Sigmoid colon (tissue), 4 donors: ENCODE measurements around the gene PTK7.

Experiments used
- EP300 ChIP-seq, 4 donors: sonication (generic); formaldehyde crosslinking; IDR thresholded peaks; one replicate each; pipeline ENCODE4 v1.6.1; 2017; ENCODE audit warnings: antibody characterized with exemption in 4 of 4
- POLR2A ChIP-seq, 2 donors: fragments of 450-650 bp; IDR thresholded peaks; one replicate each; pipeline ENCODE4 v1.6.1; 2016; ENCODE audit warnings: antibody characterized with exemption in 2 of 2, mild to moderate bottlenecking in 2 of 2, moderate library complexity in 2 of 2
- POLR2AphosphoS5 ChIP-seq, 4 donors: sonication (generic); formaldehyde crosslinking; IDR thresholded peaks; one replicate each; pipeline ENCODE4 v1.6.1; 2017; ENCODE audit warnings: antibody characterized with exemption in 4 of 4
- TF ChIP-seq, protein P1 (sequence below), 4 experiments: fragments of 450-650 bp in 3 of 4; fragments of 200-600 bp in 1 of 4; IDR thresholded peaks; one replicate each; pipeline ENCODE4 v1.5.1; 2016 to 2019; ENCODE audit warnings: antibody characterized with exemption in 4 of 4, mild to moderate bottlenecking in 3 of 4, moderate library complexity in 2 of 4

DNA sequence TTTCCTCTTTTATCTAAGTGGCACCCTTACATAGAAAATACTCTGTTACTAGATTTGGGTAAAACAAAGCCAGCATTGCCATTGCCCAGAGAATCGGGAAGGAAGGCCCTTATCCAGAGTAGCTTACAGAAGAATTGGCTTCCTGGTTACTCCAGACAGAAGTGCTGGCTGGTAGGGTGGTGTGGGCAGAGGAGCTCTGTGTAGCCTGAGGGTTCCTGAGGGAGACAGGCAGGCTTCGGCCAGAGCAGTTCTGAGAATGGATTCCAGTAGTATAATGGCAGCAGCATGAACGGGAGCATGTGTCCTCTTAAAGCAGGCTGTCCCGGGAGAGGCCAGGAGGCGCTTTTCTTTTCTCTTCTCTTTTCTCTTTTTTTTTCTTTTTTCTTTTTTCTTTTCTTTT is 117.8 kb downstream of the PTK7 start:
- TF ChIP-seq, protein P1, sequence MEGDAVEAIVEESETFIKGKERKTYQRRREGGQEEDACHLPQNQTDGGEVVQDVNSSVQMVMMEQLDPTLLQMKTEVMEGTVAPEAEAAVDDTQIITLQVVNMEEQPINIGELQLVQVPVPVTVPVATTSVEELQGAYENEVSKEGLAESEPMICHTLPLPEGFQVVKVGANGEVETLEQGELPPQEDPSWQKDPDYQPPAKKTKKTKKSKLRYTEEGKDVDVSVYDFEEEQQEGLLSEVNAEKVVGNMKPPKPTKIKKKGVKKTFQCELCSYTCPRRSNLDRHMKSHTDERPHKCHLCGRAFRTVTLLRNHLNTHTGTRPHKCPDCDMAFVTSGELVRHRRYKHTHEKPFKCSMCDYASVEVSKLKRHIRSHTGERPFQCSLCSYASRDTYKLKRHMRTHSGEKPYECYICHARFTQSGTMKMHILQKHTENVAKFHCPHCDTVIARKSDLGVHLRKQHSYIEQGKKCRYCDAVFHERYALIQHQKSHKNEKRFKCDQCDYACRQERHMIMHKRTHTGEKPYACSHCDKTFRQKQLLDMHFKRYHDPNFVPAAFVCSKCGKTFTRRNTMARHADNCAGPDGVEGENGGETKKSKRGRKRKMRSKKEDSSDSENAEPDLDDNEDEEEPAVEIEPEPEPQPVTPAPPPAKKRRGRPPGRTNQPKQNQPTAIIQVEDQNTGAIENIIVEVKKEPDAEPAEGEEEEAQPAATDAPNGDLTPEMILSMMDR (IDR thresholded peaks at IDR 0.05) = no peak
- TF ChIP-seq POLR2A (IDR thresholded peaks at IDR 0.05) (no peak), POLR2AphosphoS5 (IDR thresholded peaks at IDR 0.05) (no peak), EP300 (IDR thresholded peaks at IDR 0.05) (no peak)
